ENCODE measurements around the gene NCKAP5.

NCKAP5 gene

DNA sequence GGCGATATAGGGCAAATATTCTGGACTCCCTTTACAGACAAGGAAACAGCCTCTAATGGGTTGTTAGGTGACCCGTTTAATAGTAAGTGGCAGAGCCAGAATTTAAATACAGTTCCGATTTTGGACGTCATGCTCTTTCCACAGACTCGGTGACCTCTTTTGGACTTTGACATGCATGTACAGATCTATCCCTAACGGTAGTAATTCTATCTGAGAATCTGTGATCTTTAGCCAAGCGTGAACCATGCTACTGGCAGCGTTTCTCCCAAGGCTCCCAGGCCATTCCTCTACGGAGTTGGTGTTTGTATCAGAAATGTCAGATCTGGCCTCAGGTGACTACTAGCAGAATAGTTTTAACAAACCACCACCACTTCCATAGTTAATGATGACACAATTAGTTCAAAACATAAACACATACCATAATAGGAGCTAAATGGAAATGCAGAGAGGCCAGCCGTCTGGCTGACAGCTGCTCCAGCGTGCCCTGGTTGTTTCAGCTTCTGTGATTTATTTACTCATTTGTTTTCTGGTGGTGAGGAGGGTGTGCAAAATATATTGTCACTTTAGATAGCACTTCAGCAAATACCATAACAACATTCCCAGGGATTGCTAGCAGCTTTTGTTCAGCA, 593.7 kb downstream of the NCKAP5 start:
- TF ChIP-seq, protein P1, sequence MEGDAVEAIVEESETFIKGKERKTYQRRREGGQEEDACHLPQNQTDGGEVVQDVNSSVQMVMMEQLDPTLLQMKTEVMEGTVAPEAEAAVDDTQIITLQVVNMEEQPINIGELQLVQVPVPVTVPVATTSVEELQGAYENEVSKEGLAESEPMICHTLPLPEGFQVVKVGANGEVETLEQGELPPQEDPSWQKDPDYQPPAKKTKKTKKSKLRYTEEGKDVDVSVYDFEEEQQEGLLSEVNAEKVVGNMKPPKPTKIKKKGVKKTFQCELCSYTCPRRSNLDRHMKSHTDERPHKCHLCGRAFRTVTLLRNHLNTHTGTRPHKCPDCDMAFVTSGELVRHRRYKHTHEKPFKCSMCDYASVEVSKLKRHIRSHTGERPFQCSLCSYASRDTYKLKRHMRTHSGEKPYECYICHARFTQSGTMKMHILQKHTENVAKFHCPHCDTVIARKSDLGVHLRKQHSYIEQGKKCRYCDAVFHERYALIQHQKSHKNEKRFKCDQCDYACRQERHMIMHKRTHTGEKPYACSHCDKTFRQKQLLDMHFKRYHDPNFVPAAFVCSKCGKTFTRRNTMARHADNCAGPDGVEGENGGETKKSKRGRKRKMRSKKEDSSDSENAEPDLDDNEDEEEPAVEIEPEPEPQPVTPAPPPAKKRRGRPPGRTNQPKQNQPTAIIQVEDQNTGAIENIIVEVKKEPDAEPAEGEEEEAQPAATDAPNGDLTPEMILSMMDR (IDR thresholded peaks at IDR 0.05; ENCODE audit: control extremely low read depth, extremely low read depth, low read depth, missing control alignments), result no peak
- DNase-seq (ENCODE audit: extremely low spot score), result no peak
- ChIA-PET CTCF (no interaction called here), POLR2A (no interaction called here)

DNA sequence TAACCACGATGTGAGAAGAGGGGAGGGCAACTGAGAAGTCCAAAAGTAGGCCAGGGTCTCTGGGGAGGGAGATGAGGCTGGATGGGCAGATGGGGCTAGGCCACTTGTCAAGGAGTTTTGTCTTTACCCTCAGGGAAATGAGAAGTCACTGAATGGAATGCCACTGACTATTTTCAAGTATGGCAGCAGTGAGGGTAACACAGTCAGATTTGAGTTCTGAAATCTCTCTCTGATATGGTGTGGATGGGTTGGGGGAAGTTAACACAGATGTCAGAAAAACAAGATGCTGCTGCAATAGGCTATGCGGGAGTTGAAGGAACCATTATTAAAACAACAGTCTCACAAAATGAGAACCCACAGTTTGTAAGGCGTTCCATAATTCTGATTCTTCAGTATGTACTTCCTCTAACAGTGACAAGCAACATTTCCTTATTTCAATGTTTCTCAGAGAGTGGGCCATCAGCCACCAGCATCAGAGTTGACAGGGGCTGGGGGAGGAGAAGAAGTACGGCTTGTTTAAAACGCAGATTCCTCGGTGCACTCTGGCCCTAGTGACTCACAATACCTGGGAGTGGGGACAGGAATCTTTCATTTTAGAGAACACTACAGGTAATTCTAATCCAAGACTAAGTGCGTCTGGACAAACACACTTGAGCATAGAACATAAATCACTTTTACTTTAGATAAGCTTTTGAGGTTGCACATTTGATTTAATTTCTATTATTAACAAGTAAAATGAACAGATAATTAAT, 596.8 kb downstream of the NCKAP5 start:
- no peak for DNase-seq (ENCODE audit: extremely low spot score)
- TF ChIP-seq, protein P1 (IDR thresholded peaks at IDR 0.05; ENCODE audit: control extremely low read depth, extremely low read depth, low read depth, missing control alignments), result no peak
- POLR2A ChIA-PET, result no interaction called here
- CTCF ChIA-PET, result interaction anchor here (0.6 to 1.3 kb wide), 4 partner anchors 10 to 19 kb away, joined by 3 to 4 read pairs (median 3); no protein-coding TSS in a partner anchor

DNA sequence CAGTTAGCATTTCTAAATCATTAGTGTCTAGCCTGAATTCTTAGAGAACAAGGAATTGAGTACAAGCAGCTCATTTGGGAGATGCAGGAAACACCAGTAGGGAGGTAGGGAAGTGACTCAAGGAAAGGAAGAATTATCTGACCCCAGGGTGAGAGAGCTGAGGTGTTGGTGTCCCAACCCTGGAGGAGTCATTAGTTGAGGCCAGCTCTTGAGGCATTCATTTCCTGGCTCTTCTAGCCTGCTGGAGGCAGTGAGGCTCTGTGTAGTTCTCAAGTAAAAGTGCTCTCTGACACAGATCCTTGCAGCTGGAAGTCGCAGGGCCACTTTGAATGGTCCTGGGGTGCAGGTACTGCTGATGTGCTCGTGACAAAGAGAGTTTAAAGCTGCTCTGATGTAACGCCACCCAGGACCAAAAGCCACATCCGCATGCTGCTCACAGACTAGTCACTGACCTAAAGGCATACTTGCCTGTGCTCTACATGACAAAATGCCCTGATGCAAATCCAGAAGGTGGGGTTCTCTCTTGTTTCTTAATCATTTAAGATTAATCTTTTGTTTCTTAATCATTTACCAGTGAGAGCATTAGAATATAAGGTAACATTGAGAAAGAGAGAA, 598.8 kb downstream of the NCKAP5 start:
- TF ChIP-seq, protein P1 (IDR thresholded peaks at IDR 0.05; ENCODE audit: control extremely low read depth, extremely low read depth, low read depth, missing control alignments), result no peak
- no peak for DNase-seq (ENCODE audit: extremely low spot score)
- CTCF ChIA-PET, result interaction anchor here (1.1 kb wide), 1 partner anchor 9 kb away, joined by 4 read pairs; no protein-coding TSS in a partner anchor
- POLR2A ChIA-PET, result no interaction called here

DNA sequence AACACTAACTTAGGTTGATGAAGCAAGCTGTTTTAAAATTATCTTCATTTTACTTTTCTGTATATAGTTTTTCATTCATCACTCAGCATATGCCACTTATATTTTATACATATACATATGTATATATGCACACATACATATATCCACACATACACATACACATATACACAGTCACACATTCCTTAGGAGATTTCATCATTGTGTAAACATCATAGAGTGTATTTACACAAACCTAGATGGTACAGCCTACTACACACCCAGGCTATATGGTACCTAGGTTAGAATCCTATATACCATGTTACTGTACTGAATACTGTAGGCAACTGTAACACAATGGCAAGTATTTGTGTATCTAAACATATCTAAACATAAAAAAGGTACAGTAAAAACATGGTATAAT, 602.8 kb downstream of the NCKAP5 start:
- no peak for DNase-seq (ENCODE audit: extremely low spot score)
- TF ChIP-seq, protein P1 (IDR thresholded peaks at IDR 0.05; ENCODE audit: control extremely low read depth, extremely low read depth, low read depth, missing control alignments), result no peak
- ChIA-PET CTCF (interaction anchor here (1.4 to 1.6 kb wide), 2 partner anchors 9 to 13 kb away, joined by 3 to 4 read pairs; no protein-coding TSS in a partner anchor), POLR2A (no interaction called here)

DNA sequence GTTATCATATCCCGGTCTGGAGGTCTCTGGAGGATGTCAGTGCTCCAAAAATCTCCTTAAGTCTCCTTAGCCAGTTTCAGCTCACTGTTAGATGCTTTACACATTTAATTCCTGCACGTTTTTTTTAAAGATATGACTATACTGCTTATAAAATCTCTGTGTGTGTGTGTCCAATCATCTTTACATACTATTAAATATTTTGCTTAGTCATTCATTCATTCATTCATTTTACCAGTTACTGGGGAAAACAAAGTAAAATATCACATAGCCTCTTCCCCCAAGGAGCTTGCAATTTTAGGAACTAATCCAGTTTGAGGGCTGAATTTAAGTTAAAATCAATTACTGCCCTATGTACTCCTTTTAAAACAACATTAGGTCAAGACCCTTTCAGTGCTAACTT, 605.1 kb downstream of the NCKAP5 start:
- POLR2A ChIA-PET, result no interaction called here
- TF ChIP-seq, protein P1 (IDR thresholded peaks at IDR 0.05; ENCODE audit: control extremely low read depth, extremely low read depth, low read depth, missing control alignments), result no peak
- CTCF ChIA-PET, result interaction anchor here (1.1 kb wide), 1 partner anchor 21 kb away, joined by 3 read pairs; no protein-coding TSS in a partner anchor
- no peak for DNase-seq (ENCODE audit: extremely low spot score)

DNA sequence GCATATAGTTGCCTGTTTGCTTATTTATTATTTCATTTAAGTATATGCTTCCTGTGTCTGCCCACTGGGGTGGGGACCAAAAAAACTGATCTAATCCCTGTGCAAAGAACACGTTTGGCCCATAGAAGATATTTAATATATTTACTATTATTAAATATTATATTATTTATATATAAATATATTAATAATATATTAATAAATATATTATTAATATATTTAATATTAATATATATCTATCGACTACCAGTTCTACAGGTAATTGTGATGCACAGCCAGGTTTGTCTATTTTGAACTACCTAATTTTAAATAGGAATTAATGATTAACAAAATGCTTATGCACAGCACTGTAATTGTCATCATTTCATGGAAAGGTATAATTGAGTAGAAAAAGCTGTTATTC, 609.4 kb downstream of the NCKAP5 start:
- ChIA-PET POLR2A (no interaction called here), CTCF (interaction anchor here (1.4 kb wide), 1 partner anchor 19 kb away, joined by 3 read pairs; no protein-coding TSS in a partner anchor)
- no peak for DNase-seq (ENCODE audit: extremely low spot score)
- TF ChIP-seq, protein P1 (IDR thresholded peaks at IDR 0.05; ENCODE audit: control extremely low read depth, extremely low read depth, low read depth, missing control alignments), result no peak
